ENCODE data around the gene OAS2. TPM values are rescaled to one million over a fixed set of nuclear protein-coding genes. Genes with fewer than 3 reads are reported as not detected.

The OAS2 gene
- total and polyA plus RNA-seq, 9 of the 15 experiments (the other 6 are each of a cell fraction or from before 2014, with no cell fraction given), result 0.13 to 0.85 TPM; not detected in 7

DNA sequence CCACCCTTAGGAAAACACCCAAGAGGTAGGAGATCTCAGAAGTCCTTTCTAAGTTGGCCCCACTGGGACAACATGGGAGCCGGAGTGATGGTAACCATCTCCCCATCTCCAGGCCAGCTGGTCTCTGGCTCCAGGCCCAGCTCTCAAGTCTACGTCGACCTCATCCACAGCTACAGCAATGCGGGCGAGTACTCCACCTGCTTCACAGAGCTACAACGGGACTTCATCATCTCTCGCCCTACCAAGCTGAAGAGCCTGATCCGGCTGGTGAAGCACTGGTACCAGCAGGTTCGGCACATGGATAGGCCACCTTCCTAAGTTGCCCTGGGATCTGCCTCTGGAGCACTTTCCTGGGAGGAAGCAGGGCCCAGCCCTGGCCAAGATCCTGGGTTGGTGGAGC, 11.0 kb upstream of the OAS2 start (continued):
- no peak for TF ChIP-seq ZNF586 (CRISPR knock-in tag; conservative IDR thresholded peaks at IDR 0.05)

DNA sequence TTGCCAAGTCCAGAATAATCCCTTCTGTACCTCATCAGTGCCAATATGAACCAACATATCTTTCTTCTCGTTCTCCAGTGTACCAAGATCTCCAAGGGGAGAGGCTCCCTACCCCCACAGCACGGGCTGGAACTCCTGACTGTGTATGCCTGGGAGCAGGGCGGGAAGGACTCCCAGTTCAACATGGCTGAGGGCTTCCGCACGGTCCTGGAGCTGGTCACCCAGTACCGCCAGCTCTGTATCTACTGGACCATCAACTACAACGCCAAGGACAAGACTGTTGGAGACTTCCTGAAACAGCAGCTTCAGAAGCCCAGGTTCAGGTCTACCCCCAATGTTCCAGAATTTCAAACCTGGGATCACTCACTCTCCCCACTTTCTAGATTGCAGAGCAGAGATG, 10.5 kb upstream of the OAS2 start:
- Histone ChIP-seq H3K4me3 (no peak overlapping the region), H3K36me3 (ENCODE audit: control insufficient read depth, insufficient read depth, low read length) (no peaks in the 10 kb centered on the region), H3K79me2 (ENCODE audit: control insufficient read depth, insufficient read depth, low read length) (no peaks in the 10 kb centered on the region), H3K4me1 (replicated peaks in 1 of 2; ENCODE audit: control insufficient read depth in 2 of 2, insufficient read depth in 2 of 2, low read length in 2 of 2) (no peaks in the 10 kb centered on the region), H3K27ac (ENCODE audit: extremely low read depth, low read depth, low read length) (no peak overlapping the region), H3K9me1 (ENCODE audit: control insufficient read depth, insufficient read depth, low read length) (no peaks in the 10 kb centered on the region), H3K27me3 (ENCODE audit: control insufficient read depth in 2 of 2, insufficient read depth in 2 of 2, low read length in 2 of 2) (peaks cover 0 to 30% of the 10 kb centered on the region in 2 experiments; a peak in 2 of 5 replicates), H3K4me2 (ENCODE audit: insufficient read depth, low read length) (no peak overlapping the region), H3K9ac (ENCODE audit: insufficient read depth in 1 of 2, low read depth in 2 of 2, low read length in 2 of 2) (no peak overlapping the region), H4K20me1 (replicated peaks; ENCODE audit: control insufficient read depth, insufficient read depth, low read length) (no peaks in the 10 kb centered on the region), H2AFZ (ENCODE audit: low read depth, low read length) (no peak overlapping the region), H3K9me3 (replicated peaks; ENCODE audit: control insufficient read depth, insufficient read depth, low read depth, low read length) (no peaks in the 10 kb centered on the region)
- in situ Hi-C loops (cut with MboI) (no loop called here), intact Hi-C loops (cut with micrococcal nuclease) (no loop called here)
- FAIRE-seq (no peak), DNase-seq (ENCODE audit: extremely low read depth in 1 of 4, low spot score in 3 of 4) (no peak), ATAC-seq (no peak)
- POLR2A ChIA-PET, result interaction anchor here (0.6 to 0.7 kb wide), 3 partner anchors 37 to 849 kb away, joined by 3 to 4 read pairs (median 3); no protein-coding TSS in a partner anchor
- CTCF ChIA-PET (ENCODE audit: low intra/inter-chr PET ratio), result no interaction called here
- WGBS (ENCODE audit: insufficient coverage, low coverage, missing lambda C conversion rate), result 4% methylated on average over 7 of the region's 7 CpGs
- no TSS peak for BruUV-seq (replicated peaks)
- no peak for TF ChIP-seq POLR2B (IDR thresholded peaks at IDR 0.05; ENCODE audit: low read depth, partially characterized antibody)
- TF ChIP-seq ZC3H11A (IDR thresholded peaks at IDR 0.05; ENCODE audit: low read depth, low read length), result no peak
- no peak for TF ChIP-seq BDP1 (IDR thresholded peaks at IDR 0.05; ENCODE audit: insufficient read depth, insufficient read length)
- TF ChIP-seq, protein P1, sequence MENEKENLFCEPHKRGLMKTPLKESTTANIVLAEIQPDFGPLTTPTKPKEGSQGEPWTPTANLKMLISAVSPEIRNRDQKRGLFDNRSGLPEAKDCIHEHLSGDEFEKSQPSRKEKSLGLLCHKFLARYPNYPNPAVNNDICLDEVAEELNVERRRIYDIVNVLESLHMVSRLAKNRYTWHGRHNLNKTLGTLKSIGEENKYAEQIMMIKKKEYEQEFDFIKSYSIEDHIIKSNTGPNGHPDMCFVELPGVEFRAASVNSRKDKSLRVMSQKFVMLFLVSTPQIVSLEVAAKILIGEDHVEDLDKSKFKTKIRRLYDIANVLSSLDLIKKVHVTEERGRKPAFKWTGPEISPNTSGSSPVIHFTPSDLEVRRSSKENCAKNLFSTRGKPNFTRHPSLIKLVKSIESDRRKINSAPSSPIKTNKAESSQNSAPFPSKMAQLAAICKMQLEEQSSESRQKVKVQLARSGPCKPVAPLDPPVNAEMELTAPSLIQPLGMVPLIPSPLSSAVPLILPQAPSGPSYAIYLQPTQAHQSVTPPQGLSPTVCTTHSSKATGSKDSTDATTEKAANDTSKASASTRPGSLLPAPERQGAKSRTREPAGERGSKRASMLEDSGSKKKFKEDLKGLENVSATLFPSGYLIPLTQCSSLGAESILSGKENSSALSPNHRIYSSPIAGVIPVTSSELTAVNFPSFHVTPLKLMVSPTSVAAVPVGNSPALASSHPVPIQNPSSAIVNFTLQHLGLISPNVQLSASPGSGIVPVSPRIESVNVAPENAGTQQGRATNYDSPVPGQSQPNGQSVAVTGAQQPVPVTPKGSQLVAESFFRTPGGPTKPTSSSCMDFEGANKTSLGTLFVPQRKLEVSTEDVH (IDR thresholded peaks at IDR 0.05; ENCODE audit: low read depth, partially characterized antibody), result no peak
- TF ChIP-seq KAT2B (IDR thresholded peaks at IDR 0.05; ENCODE audit: low read depth, low read length), result no peak
- TF ChIP-seq BMI1 (IDR thresholded peaks at IDR 0.05; ENCODE audit: low read length), result no peak
- no peak for TF ChIP-seq BRF2 (IDR thresholded peaks at IDR 0.05; ENCODE audit: borderline replicate concordance, insufficient read depth, insufficient read length)
- TF ChIP-seq ATF3 (IDR thresholded peaks at IDR 0.05), result no peak
- no peak for TF ChIP-seq ATF3 (CRISPR knock-in tag; conservative IDR thresholded peaks at IDR 0.05)
- TF ChIP-seq SRSF9 (IDR thresholded peaks at IDR 0.05; ENCODE audit: borderline replicate concordance, low read depth, low read length), result no peak
- TF ChIP-seq, protein P2, sequence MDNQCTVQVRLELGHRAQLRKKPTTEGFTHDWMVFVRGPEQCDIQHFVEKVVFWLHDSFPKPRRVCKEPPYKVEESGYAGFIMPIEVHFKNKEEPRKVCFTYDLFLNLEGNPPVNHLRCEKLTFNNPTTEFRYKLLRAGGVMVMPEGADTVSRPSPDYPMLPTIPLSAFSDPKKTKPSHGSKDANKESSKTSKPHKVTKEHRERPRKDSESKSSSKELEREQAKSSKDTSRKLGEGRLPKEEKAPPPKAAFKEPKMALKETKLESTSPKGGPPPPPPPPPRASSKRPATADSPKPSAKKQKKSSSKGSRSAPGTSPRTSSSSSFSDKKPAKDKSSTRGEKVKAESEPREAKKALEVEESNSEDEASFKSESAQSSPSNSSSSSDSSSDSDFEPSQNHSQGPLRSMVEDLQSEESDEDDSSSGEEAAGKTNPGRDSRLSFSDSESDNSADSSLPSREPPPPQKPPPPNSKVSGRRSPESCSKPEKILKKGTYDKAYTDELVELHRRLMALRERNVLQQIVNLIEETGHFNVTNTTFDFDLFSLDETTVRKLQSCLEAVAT (IDR thresholded peaks at IDR 0.05), result no peak
- no peak for TF ChIP-seq RNF219 (CRISPR knock-in tag; IDR thresholded peaks at IDR 0.05)
